Measurements from ENCODE around the gene FAT1.

FAT1 gene

DNA sequence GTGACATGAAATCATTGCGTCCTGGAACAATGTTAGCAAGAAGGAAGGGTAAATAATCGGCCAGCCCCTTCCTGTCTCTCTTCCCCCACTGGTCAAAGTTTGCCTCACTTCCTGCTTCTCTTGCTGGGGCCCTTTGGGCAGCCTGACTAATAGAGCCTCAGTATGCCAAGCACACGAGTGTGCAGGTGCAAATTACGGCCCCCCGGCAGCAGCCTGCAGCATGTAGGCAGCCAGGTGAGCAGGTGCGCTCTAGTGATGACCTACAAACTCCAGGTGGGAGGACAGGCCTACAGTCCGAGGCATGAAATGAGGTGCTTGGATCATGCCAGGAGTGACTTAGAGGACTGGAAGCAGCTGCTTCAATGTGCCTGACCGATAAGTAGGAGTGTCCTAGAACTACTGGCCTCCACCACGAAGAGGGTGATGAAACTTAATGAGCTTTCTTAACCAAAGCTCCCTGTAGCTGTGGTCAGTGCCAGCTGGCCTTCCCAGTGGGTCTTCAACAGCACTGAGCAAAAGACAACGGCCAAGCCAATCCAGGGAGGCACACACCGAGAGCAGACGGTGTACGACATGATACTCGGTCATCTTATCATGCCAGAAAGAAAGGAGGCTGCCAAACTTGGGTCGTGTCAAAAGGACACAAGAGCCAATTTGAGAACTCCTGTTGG, 26.1 kb upstream of the FAT1 start:
- DNase-seq (ENCODE audit: low read depth in 2 of 2): no peak

- no peak for DNase-seq (ENCODE audit: low read depth in 2 of 2)
Measured at GRCh38 chr4:186746581-186746980, 22.9 kb upstream of the FAT1 start.

DNA sequence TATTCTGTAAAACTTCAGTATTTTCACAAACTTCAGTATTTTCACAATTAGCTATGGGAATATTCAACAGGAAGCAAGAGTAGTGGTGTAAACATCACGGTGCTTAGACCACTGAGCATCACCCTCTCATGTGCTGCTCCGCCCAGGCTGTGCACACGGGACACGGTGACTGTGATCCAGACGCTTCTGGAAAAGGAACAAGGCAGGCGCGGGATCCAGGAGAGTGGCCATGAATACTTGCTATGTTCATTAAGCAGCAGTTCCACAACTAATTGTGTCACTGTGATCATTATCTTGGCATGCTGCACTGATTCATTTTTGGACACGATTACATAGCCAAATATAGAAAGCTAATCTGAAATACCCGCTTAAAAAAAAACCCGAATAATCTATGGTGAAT, 19.6 kb upstream of the FAT1 start:
- DNase-seq (ENCODE audit: low read depth in 2 of 2): no peak

- DNase-seq (ENCODE audit: low read depth in 2 of 2): no peak
Measured at GRCh38 chr4:186740822-186741221, 17.2 kb upstream of the FAT1 start.

DNA sequence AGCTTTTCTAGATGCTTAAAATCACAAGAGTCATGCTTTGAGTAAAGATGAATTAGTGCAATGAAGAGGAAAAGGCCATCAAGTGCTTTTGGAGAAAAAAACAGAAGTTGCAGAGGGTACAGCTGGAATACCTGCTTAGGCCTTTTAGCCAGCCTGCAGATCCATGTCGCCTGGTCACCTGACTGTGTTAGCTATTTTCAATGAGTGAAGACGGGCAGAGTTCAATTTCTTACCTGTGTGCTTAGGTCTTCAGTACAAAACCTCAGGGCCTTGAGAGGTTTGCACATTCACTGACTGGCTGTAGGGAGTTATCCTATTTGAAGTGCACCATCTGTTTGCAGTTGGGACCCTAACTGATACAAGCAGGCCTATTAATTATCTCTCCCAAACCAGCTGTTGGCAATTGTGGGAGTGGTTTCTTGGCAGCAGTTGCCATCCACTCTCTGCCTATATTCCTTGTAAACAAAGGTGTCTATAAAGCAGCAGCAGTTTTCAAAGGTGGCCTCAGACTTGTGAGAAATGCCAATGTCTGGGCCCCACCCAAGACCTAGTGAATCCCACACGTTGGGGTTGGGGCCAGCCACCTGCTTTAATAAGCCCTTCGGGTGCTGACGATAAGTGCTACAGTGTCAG, 16.3 kb upstream of the FAT1 start:
- DNase-seq (ENCODE audit: low read depth in 2 of 2): no peak

- DNase-seq (ENCODE audit: low read depth in 2 of 2): no peak
Measured at GRCh38 chr4:186739317-186739716, 15.7 kb upstream of the FAT1 start.

DNA sequence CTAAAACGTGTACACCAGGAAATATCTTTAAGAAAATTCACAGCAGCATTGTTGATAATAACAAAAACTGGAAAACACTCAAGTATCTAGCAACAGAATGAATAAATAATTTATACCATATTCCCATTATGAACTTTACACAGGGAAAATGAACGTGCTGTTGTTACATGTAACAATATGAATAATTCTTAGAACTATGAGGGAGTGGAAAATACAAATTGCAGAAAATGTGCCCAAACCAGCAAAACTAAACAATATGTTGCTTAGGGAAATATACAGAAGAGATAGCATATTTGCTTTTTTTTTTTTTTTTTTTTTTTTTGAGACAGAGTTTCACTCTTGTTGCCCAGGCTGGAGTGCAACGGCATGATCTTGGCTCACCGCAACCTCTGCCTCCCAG, 14.8 kb upstream of the FAT1 start:
- DNase-seq (ENCODE audit: low read depth in 2 of 2): no peak

- DNase-seq (ENCODE audit: low read depth in 2 of 2): no peak
Measured at GRCh38 chr4:186737427-186737826, 13.8 kb upstream of the FAT1 start.

DNA sequence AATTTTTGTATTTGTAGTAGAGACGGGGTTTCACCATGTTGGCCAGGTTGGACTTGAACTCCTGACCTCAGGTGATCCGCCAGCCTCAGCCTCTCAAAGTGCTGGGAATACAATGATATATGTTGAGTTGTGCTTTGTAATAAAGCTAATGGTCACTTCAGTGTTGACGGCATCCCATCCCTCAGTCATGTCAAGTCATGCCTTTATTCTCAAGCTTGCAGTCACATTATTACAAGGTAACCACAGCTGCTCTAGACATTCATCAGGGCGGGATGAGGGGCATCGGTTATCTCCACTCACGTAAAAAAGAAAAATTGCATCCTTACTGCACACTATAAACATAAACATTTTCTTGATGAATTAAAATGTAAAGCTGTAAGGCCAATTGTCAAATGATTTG, 12.8 kb upstream of the FAT1 start:
- DNase-seq (ENCODE audit: low read depth in 2 of 2): no peak

DNA sequence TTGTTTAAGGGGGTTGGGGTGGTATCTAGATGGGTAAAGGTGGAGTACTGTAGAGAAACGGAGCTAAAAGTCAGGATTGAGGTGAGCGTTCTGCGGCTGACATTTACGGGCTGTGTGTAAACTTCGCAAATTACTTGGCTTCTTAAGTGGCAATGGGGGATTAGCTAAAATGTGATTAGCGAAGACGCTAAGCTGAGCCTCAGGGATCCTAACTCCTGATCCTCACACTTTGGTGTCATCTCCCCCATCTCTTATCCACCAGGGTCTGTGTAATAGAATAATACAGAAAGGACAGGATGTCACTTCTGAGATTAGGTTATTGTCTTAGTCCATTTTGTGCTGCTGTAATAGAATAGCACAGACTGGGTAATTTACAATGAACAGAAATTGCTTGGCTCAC, 10.6 kb upstream of the FAT1 start:
- no peak for DNase-seq (ENCODE audit: low read depth in 2 of 2)

- no peak for DNase-seq (ENCODE audit: low read depth in 2 of 2)
Measured at GRCh38 chr4:186733778-186734177, 10.1 kb upstream of the FAT1 start.

DNA sequence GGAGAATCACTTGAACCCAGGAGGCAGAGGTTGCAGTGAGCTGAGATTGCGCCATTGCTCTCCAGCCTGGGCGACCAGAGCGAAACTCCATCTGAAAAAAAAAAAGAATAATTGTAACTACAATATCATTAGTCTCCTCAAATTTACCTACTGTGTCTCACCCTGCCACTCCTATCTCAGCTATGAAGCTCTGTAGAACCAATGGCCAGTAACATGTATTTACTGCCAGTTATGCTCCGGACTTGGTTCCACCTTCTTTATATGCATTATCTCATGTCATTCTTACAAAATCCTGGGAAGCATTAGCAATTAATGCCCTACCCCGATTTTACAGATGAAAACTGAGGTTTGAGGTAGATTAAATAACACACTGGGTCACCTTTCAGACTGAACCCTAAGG, 7.0 kb upstream of the FAT1 start:
- DNase-seq (ENCODE audit: low read depth in 2 of 2): no peak

- DNase-seq (ENCODE audit: low read depth in 2 of 2): no peak
Measured at GRCh38 chr4:186729856-186730255, 6.2 kb upstream of the FAT1 start.

GRCh38 chr4:186728631-186729271, 5.1 kb upstream of the FAT1 start:
- DNase-seq (ENCODE audit: low read depth in 2 of 2): no peak

- DNase-seq (ENCODE audit: low read depth in 2 of 2): no peak
Measured at GRCh38 chr4:186727977-186728519, 4.4 kb upstream of the FAT1 start.

- no peak for DNase-seq (ENCODE audit: low read depth in 2 of 2)
Measured at GRCh38 chr4:186727169-186727976, 3.7 kb upstream of the FAT1 start.

- no peak for DNase-seq (ENCODE audit: low read depth in 2 of 2)
Measured at GRCh38 chr4:186726426-186727168, 2.9 kb upstream of the FAT1 start.

- no peak for DNase-seq (ENCODE audit: low read depth in 2 of 2)
Measured at GRCh38 chr4:186725469-186726425, 2.1 kb upstream of the FAT1 start.

- DNase-seq (ENCODE audit: low read depth in 2 of 2): no peak
Measured at GRCh38 chr4:186724864-186725468, 1.3 kb upstream of the FAT1 start.
